Testis (tissue), 3 donors: ENCODE results near the gene ARRB2. TPM values are rescaled to one million over a fixed set of nuclear protein-coding genes. Genes with fewer than 3 reads are reported as not detected.

Experiments
- DNase-seq: peaks from one replicate; pipeline ENCODE4 v3.0.0-alpha.2; 2019
- H3K27ac ChIP-seq, 2 donors: fragments of 200-600 bp; sonication (generic); one replicate each; pipeline ENCODE4 v1.5.1; 2019
- H3K27me3 ChIP-seq: fragments of 200-600 bp; sonication (generic); one replicate; pipeline ENCODE4 v1.5.1; 2019
- H3K36me3 ChIP-seq: fragments of 200-600 bp; sonication (generic); one replicate; pipeline ENCODE4 v1.5.1; 2017; ENCODE audit warnings: low read depth; ENCODE audit errors: missing control alignments
- H3K4me1 ChIP-seq: fragments of 200-600 bp; sonication (generic); one replicate; pipeline ENCODE4 v1.5.1; 2019
- H3K4me3 ChIP-seq, 2 donors: fragments of 200-600 bp; sonication (generic); one replicate each; pipeline ENCODE4 v1.5.1; 2017 to 2019
- H3K9me3 ChIP-seq: fragments of 200-600 bp; sonication (generic); one replicate; pipeline ENCODE4 v1.5.1; 2017
- POLR2A ChIP-seq: fragments of 450-650 bp; IDR thresholded peaks from one replicate; pipeline ENCODE4 v1.6.1; 2017; ENCODE audit warnings: antibody characterized with exemption, mild to moderate bottlenecking, moderate library complexity
- WGBS, 2 donors: methylation state at CpG; one replicate each; pipeline ENCODE4 v1.1.5; 2018; 5-methylcytosine and 5-hydroxymethylcytosine counted together
- intact Hi-C: fragments of 100-400 bp; cut with DNase I; formaldehyde crosslinking; loops from one replicate; pipeline ENCODE4 v1.15.1; 2023; ENCODE audit warnings: low total_unique reads
- polyA plus RNA-seq: library from polyadenylated mRNA; stranded (reverse); fragments of 350-450 nt; fragmentation: Illumina TruSeq; extraction: RNeasy Lipid Tissue Mini Kit (QIAGEN cat#74804); gene quantifications from one replicate; pipeline ENCODE4 v1.2.3, GENCODE V29; 2014; ENCODE audit warnings: low read depth, low replicate concordance; ENCODE audit not compliant: insufficient read depth
- total RNA-seq, 2 donors: library from RNA; depleted of rRNA; stranded (reverse); fragments of >200 nt; gene quantifications; one replicate each; pipeline ENCODE4 v1.2.3, GENCODE V29; 2016
- TF ChIP-seq, protein P1 (sequence below), 3 experiments: fragments of 450-650 bp in 2 of 3; fragments of 200-600 bp in 1 of 3; sonication (generic) in 1 of 3; IDR thresholded peaks; one replicate each; pipeline ENCODE4 v1.5.1; 2016 to 2019; ENCODE audit warnings: antibody characterized with exemption in 3 of 3, mild to moderate bottlenecking in 2 of 3, moderate library complexity in 1 of 3

ARRB2 gene
- total and polyA plus RNA-seq, 3 donors from 2014 or later, result 13.5 to 23.0 (median 19.5) TPM

DNA sequence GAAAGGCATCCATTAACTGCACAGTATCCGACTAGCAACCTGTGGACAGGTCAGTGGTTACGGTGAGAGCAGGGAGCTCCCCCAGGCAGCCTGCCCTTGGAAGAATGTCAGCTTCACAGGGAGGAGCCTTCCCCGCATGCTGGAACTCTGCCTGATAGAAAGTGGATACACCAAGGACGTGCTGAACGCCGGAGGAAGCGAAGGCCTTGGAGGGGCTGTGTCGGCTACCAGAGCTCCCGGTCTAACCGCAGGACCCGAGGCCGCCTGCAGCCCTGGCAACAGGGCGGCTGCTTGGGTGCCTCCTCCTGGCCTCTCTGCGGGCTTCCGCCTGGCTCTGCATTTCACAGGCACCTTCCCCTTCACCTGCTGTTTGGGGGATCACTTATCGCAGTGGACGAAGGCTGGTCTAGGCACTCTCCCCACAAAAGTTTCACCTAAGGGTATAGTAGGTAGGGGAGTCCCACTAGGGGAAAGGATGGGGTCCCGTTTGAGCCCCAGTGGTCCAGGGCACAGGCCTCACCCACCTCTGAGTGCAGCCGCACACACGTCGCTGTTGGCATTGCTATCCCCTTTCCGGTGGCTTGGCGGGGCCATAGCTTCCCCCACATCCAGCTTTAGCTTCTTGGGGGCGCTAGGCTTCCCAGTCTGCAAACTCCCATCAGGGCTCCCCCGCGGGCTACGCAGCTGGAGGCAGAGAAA, 36.3 kb upstream of the ARRB2 start:
- H3K27me3 ChIP-seq, result no peaks in the 10 kb centered on the region
- intact Hi-C loops, result no loop called here
- peak overlapping the region in 1 of 2 donors; percentile 43 for H3K27ac ChIP-seq
- no peaks in the 10 kb centered on the region for H3K36me3 ChIP-seq
- peak; percentile 87 for DNase-seq
- H3K4me3 ChIP-seq, result no peak overlapping the region
- WGBS, 2 donors, result 69 to 84% methylated on average over 6 to 27 of the region's 27 CpGs
- H3K9me3 ChIP-seq, result no peaks in the 10 kb centered on the region
- TF ChIP-seq POLR2A, result no peak
- TF ChIP-seq, protein P1, sequence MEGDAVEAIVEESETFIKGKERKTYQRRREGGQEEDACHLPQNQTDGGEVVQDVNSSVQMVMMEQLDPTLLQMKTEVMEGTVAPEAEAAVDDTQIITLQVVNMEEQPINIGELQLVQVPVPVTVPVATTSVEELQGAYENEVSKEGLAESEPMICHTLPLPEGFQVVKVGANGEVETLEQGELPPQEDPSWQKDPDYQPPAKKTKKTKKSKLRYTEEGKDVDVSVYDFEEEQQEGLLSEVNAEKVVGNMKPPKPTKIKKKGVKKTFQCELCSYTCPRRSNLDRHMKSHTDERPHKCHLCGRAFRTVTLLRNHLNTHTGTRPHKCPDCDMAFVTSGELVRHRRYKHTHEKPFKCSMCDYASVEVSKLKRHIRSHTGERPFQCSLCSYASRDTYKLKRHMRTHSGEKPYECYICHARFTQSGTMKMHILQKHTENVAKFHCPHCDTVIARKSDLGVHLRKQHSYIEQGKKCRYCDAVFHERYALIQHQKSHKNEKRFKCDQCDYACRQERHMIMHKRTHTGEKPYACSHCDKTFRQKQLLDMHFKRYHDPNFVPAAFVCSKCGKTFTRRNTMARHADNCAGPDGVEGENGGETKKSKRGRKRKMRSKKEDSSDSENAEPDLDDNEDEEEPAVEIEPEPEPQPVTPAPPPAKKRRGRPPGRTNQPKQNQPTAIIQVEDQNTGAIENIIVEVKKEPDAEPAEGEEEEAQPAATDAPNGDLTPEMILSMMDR (IDR thresholded peaks at IDR 0.05), result no peak
- H3K4me1 ChIP-seq, result peaks cover 9% of the 10 kb centered on the region

GRCh38 chr17:4674685-4674998, 35.8 kb upstream of the ARRB2 start:
- intact Hi-C loops, result no loop called here
- H3K36me3 ChIP-seq, result no peaks in the 10 kb centered on the region
- no peaks in the 10 kb centered on the region for H3K27me3 ChIP-seq
- H3K4me3 ChIP-seq, result no peak overlapping the region
- no peak for TF ChIP-seq POLR2A
- TF ChIP-seq, protein P1 (IDR thresholded peaks at IDR 0.05), result no peak
- WGBS, 2 donors, result 91 to 94% methylated on average over 8 of the region's 8 CpGs
- H3K9me3 ChIP-seq, result no peaks in the 10 kb centered on the region
- H3K27ac ChIP-seq, result peak overlapping the region in 1 of 2 donors; percentile 43
- DNase-seq, result no peak
- H3K4me1 ChIP-seq, result peaks cover 9% of the 10 kb centered on the region

GRCh38 chr17:4675791-4676190, 34.6 kb upstream of the ARRB2 start:
- WGBS, 2 donors, result 91 to 99% methylated on average over 10 of the region's 10 CpGs
- Histone ChIP-seq H3K4me1 (peaks cover 9% of the 10 kb centered on the region), H3K27ac (no peak overlapping the region), H3K9me3 (no peaks in the 10 kb centered on the region), H3K27me3 (no peaks in the 10 kb centered on the region), H3K36me3 (no peaks in the 10 kb centered on the region), H3K4me3 (no peak overlapping the region)
- no peak for DNase-seq
- intact Hi-C loops, result no loop called here
- no peak for TF ChIP-seq POLR2A
- TF ChIP-seq, protein P1 (IDR thresholded peaks at IDR 0.05), result no peak

DNA sequence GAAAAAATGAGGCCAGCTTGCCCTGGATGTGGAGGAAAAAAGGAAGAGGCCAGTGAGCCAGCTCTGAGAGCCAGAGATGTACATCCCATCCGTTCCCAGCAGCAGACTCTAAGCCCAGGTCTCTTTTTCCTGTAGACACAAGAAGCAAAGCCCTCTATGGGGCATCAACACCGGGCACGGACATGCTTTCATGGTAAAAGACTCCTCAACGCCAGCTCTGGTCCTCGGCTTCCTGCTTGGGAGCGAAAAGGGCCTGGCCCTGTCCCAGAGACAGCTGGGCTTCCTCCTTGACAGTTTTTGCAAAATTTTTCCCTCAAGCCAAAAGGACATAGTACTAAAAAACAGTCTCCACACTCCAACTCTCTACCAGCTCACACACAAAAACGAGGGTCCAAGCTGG, 33.6 kb upstream of the ARRB2 start:
- no peaks in the 10 kb centered on the region for H3K9me3 ChIP-seq
- H3K36me3 ChIP-seq, result no peaks in the 10 kb centered on the region
- peaks cover 9% of the 10 kb centered on the region for H3K4me1 ChIP-seq
- intact Hi-C loops, result no loop called here
- 85 to 90% methylated on average over 6 to 7 of the region's 7 CpGs for WGBS, 2 donors
- no peaks in the 10 kb centered on the region for H3K27me3 ChIP-seq
- TF ChIP-seq, protein P1 (IDR thresholded peaks at IDR 0.05), result no peak
- no peak for TF ChIP-seq POLR2A
- no peak overlapping the region for H3K4me3 ChIP-seq
- H3K27ac ChIP-seq, result no peak overlapping the region
- DNase-seq, result no peak

GRCh38 chr17:4678448-4679026, 31.9 kb upstream of the ARRB2 start:
- Histone ChIP-seq H3K4me1 (peaks cover 9% of the 10 kb centered on the region), H3K36me3 (no peaks in the 10 kb centered on the region), H3K27ac (no peak overlapping the region), H3K4me3 (no peak overlapping the region), H3K9me3 (no peaks in the 10 kb centered on the region), H3K27me3 (no peaks in the 10 kb centered on the region)
- 57 to 73% methylated on average over 13 to 14 of the region's 14 CpGs for WGBS, 2 donors
- intact Hi-C loops, result no loop called here
- no peak for DNase-seq
- TF ChIP-seq POLR2A, result no peak
- TF ChIP-seq, protein P1 (IDR thresholded peaks at IDR 0.05), result no peak
